ENCODE data around the gene DESI1.

DNA sequence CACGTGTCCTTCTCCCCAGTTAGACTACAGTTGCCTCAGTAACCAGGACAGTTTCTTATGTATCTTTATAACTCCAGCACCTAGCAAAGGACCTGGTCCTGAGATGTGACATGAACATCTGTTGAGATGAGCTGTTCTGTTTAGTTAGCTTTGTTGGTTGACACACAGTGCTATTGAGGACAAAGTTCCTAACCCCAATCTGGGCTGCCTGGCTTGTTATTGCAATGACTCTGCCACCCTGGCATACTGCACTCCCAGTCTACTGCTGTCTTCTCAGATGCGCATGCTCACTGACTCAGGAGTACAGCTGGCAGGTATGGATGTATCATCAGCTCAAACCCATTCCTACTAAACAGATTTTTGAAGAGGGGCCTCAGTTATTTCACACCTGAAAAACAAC lies 7.4 kb downstream of the DESI1 start:
- TF ChIP-seq EZH2 (IDR thresholded peaks at IDR 0.05; ENCODE audit: borderline replicate concordance, insufficient read depth, low read depth, low read length, poor library complexity, severe bottlenecking) (no peak), CTCF (IDR thresholded peaks at IDR 0.05) (no peak)

All from B cell (primary cell).